GM13977 (cell line): ENCODE results near the gene ASAH2.

Experiments used
- DNase-seq: peaks from one replicate; pipeline ENCODE4 v3.0.0; 2012; ENCODE audit warnings: low spot score
- in situ Hi-C: fragments of 300-500 bp; cut with MboI; formaldehyde crosslinking; loops from one replicate; pipeline ENCODE4 v1.12.0; 2022; ENCODE audit warnings: low sequenced_read_pairs, low pct_unique_long_range_greater_than_20kb, mixed read lengths, inconsistent platforms; ENCODE audit not compliant: unreplicated experiment
- TF ChIP-seq, protein P1 (sequence below): IDR thresholded peaks from 2 replicates; pipeline ENCODE4 v1.5.1; 2012; ENCODE audit warnings: mild to moderate bottlenecking, control low read depth; ENCODE audit not compliant: insufficient read depth; ENCODE audit errors: extremely low read depth, missing control alignments

Gene ASAH2

DNA sequence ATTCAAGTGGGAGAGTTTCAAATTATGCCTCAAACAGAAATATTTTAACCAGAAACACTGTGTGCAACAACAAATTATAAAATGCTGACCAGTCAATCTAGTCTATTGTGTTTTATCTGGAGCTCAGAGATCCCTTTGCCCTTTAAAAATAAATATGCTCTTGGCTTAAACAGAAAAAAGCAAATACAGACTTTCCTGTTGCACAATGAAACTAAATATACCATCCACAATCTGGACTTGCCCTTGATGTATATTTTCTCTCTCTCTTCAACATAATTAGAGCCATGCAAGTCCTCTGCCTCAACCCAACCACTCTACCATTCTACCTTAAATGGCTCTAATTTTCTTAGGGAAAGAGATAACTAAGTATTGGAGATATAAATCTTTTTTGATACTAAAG is 34.9 kb downstream of the ASAH2 start:
- TF ChIP-seq, protein P1, sequence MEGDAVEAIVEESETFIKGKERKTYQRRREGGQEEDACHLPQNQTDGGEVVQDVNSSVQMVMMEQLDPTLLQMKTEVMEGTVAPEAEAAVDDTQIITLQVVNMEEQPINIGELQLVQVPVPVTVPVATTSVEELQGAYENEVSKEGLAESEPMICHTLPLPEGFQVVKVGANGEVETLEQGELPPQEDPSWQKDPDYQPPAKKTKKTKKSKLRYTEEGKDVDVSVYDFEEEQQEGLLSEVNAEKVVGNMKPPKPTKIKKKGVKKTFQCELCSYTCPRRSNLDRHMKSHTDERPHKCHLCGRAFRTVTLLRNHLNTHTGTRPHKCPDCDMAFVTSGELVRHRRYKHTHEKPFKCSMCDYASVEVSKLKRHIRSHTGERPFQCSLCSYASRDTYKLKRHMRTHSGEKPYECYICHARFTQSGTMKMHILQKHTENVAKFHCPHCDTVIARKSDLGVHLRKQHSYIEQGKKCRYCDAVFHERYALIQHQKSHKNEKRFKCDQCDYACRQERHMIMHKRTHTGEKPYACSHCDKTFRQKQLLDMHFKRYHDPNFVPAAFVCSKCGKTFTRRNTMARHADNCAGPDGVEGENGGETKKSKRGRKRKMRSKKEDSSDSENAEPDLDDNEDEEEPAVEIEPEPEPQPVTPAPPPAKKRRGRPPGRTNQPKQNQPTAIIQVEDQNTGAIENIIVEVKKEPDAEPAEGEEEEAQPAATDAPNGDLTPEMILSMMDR, result no peak
- in situ Hi-C loops, result no loop called here
- DNase-seq, result no peak

DNA sequence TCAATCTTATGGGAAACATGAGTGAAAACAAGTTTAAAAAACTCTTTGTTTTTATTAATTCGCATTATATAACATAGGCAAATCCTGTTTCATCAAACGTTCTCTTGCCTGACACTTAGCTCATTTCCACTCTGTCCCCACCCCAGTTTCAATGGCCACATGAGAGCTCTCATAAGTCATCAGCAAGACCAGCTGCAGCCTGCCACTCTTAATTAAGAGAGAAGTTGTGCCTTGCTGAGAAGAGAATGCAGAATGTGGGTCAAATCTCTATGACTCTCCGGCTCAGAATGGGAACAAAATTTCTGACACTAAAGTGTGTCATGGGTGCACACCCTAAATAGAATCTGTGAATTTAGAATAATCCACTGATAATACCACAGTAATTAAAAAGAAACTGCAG is 39.6 kb downstream of the ASAH2 start:
- TF ChIP-seq, protein P1, result no peak
- in situ Hi-C loops, result no loop called here
- no peak for DNase-seq

DNA sequence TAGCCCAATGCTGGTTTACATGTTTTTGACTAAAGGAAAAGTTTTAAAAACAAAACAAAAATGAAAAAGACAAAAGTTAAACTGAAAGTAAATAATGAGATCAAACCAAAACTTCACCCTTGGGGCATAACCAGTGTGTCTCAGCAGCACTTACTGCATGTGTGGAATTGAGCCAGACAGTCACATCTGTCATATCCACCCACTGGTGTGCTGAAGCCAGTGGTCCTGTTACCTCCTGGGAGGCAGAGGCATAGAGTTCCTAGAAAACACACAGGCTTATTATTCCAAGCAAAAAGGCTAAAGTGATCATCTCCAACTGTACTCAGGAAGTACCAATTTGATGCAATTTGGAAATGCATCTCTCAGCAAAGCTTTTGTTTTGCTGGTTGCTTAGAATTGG is 40.4 kb downstream of the ASAH2 start:
- in situ Hi-C loops, result no loop called here
- DNase-seq, result no peak

More for the DNA sequence above, 40.4 kb downstream of the ASAH2 start:
- TF ChIP-seq, protein P1, result no peak
